HG03432 (cell line): ENCODE measurements around the gene SLC36A1.

Experiments used
- ATAC-seq: cut with Tn5 transposase; IDR thresholded peaks from one replicate; pipeline ENCODE4 v1.9.1; 2021; ENCODE audit warnings: mild to moderate bottlenecking, moderate library complexity; ENCODE audit not compliant: unreplicated experiment

The SLC36A1 gene

GRCh38 chr5:151528996-151529395 is 81.6 kb downstream of the SLC36A1 start:
- ATAC-seq = no peak

- ATAC-seq = no peak
Observed at GRCh38 chr5:151531581-151531980, 84.2 kb downstream of the SLC36A1 start.

GRCh38 chr5:151532416-151532815 is 85.0 kb downstream of the SLC36A1 start:
- no peak for ATAC-seq

- ATAC-seq = peak; percentile 45
Observed at GRCh38 chr5:151534350-151534749, 86.9 kb downstream of the SLC36A1 start.

- ATAC-seq = no peak
Observed at GRCh38 chr5:151537044-151537443, 89.6 kb downstream of the SLC36A1 start.

GRCh38 chr5:151541571-151541970 is 94.2 kb downstream of the SLC36A1 start:
- ATAC-seq = no peak
